NB4 (cell line): ENCODE measurements around the gene SEMA5A.

Experiments
- DNase-seq: peaks from one replicate; pipeline ENCODE4 v3.0.0; 2010; ENCODE audit warnings: low read depth
- H3K4me3 ChIP-seq: one replicate; pipeline ENCODE4 v1.5.1; 2011; ENCODE audit warnings: mild to moderate bottlenecking, low read depth, low read length, moderate library complexity
- CTCF ChIP-seq: IDR thresholded peaks from one replicate; pipeline ENCODE4 v1.5.1; 2012; ENCODE audit warnings: low read depth, low read length
- MYC ChIP-seq: IDR thresholded peaks from 2 replicates; pipeline ENCODE4 v1.6.1; 2011; ENCODE audit warnings: low read depth, low read length
- POLR2A ChIP-seq: IDR thresholded peaks from 2 replicates; pipeline ENCODE4 v1.6.1; 2011; ENCODE audit warnings: mild to moderate bottlenecking; ENCODE audit not compliant: insufficient read length; ENCODE audit errors: extremely low read depth
- TF ChIP-seq, protein P1 (sequence below): IDR thresholded peaks from 2 replicates; pipeline ENCODE4 v1.6.1; 2011; ENCODE audit warnings: low read depth, low read length

The SEMA5A gene

DNA sequence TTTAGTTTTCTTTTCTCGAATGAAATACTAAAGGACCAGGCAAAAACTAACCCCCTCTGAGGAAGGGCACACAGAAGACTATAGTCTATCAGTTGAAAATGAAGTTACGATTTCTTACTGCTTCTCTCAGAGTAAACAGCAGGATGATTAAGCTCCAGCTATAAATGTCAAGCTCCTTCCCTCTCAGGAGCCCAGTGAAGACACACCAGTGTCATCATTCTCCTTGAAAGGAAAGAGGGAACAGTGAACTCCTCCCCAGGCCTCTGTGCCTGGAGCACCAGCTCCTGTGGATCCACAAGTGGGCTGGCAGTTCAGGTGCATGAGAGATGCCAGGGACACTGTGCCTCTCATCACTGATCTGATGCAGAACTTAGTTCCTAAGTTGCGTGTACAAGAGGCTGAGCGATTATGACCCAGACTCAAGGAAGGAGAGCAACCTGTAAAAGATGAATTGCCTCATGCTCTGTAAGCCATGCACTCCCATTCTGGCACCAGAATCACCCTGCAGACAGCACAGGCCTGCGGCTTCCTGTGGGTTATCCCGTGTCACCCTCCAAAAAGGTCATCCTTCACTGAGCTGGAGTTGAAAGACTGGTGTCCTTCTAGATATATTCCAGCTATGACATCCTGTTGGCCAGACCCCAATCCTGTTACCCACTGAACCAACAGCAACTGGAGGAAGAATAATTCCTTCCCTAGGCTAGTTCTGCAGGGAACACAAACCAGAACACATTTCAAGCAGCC, 394.0 kb downstream of the SEMA5A start:
- H3K4me3 ChIP-seq, result no peak overlapping the region
- DNase-seq, result no peak
- no peak for TF ChIP-seq MYC
- no peak for TF ChIP-seq POLR2A
- TF ChIP-seq CTCF, result no peak
- TF ChIP-seq, protein P1, sequence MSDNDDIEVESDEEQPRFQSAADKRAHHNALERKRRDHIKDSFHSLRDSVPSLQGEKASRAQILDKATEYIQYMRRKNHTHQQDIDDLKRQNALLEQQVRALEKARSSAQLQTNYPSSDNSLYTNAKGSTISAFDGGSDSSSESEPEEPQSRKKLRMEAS, result no peak

DNA sequence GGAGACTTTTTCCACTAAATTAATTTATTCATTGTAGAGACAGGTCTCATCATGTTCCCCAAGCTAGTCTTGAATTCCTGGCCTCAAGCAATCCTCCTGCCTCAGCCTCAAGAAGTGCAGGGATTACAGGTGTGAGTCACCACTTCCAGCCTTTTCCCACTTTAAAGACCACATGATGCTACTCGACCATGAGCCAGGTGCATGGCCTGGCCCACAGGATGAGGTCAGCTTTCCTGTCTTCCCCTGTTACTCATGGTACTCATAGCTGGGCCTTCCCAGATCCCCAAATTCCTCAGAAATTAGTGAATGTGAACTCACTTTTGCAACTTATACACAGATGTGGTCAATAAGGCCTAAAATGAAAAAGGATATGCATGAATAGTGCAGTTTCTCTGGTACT, 395.9 kb downstream of the SEMA5A start:
- no peak overlapping the region for H3K4me3 ChIP-seq
- TF ChIP-seq POLR2A (no peak), CTCF (no peak), MYC (no peak)
- TF ChIP-seq, protein P1, result no peak
- no peak for DNase-seq

DNA sequence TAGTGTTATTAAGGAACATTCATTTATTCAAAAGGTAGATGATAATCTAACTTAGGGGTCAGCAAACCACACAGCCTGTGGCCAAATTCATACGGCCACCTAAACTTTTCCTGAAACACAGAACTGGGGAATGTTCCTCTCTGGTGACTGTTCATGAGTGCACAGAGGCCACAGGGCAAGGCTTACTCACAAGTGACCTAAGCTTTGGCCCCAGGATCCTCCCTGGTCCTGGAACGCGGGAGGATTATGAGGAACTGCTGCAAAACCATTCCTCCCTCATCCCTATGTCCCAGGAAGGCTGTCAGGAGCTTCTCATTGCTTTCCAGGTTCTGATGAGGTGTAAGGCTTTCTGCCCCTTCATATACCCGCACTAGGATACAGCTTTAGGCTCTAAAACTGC, 397.6 kb downstream of the SEMA5A start:
- H3K4me3 ChIP-seq, result no peak overlapping the region
- TF ChIP-seq CTCF (no peak), POLR2A (no peak), MYC (no peak)
- TF ChIP-seq, protein P1, result no peak
- DNase-seq, result no peak

- DNase-seq, result no peak
- TF ChIP-seq, protein P1, result no peak
- TF ChIP-seq CTCF (no peak), POLR2A (no peak), MYC (no peak)
- no peak overlapping the region for H3K4me3 ChIP-seq
These were observed 405.2 kb downstream of the SEMA5A start for GRCh38 chr5:9140711-9141110.

DNA sequence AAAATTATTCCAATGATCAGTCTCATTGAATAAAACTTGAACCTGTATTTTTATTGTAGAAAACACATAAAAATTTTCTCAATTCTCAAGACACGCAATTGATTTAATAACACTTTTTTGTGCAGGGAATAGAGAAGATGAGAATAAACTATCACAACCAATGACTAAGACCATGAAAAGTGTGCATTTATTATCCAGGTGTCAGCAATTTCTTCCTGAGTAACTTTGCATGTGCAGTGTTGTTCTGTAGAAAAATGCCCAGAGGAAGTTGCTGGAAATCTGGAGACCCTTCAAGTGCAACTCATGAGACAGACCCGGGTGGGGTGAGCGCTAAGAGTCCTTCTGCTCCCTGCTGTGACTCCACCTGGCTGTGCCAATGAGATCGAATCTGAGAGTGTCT, 405.7 kb downstream of the SEMA5A start:
- DNase-seq, result no peak
- no peak overlapping the region for H3K4me3 ChIP-seq
- TF ChIP-seq MYC, result no peak
- TF ChIP-seq, protein P1, result no peak
- no peak for TF ChIP-seq CTCF
- no peak for TF ChIP-seq POLR2A
